ENCODE measurements around the gene TMC1. TPM values are rescaled to one million over a fixed set of nuclear protein-coding genes. Genes with fewer than 3 reads are reported as not detected.

TMC1 gene
- total and polyA plus RNA-seq, 2 of the 13 experiments (the other 11 are each of a cell fraction or from before 2014, with no cell fraction given) = 0.02 to 0.03 TPM

DNA sequence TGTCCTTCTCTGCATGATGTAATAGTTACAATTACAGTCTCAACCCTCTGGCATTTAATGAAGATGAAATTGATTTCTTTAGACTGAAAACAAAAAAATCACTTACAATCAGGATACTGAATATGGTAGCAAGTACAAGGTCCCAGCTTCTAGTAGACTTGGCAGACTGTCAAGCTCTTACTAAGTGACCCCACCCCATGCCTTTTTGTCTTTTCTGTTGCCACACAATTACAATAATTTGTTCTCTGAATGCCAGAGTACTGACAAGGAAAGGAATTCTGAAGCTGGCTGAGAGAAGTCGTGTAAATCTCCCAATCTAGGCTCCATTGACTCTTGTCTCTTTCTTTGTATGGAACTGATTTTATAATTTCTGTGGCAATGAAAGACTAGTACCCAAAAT lies 154.2 kb downstream of the TMC1 start:
- DNase-seq (ENCODE audit: low spot score) = no peak
- H2AFZ ChIP-seq (ENCODE audit: low read length) = no peak overlapping the region
- WGBS (ENCODE audit: low lambda C conversion rate) = 0% methylated on average over 1 of the region's 1 CpG

More for the DNA sequence above, 154.2 kb downstream of the TMC1 start:
- Histone ChIP-seq H3K4me1 (ENCODE audit: insufficient read depth, low read length) (no peaks in the 10 kb centered on the region), H3K4me3 (replicated peaks in 1 of 3; ENCODE audit: insufficient read depth in 1 of 3, low read depth in 2 of 3, low read length in 3 of 3) (no peak overlapping the region), H3K4me2 (ENCODE audit: low read depth, low read length) (no peak overlapping the region), H3K27me3 (ENCODE audit: control insufficient read depth in 1 of 2, insufficient read depth in 2 of 2, low read length in 2 of 2) (no peaks in the 10 kb centered on the region), H4K20me1 (ENCODE audit: insufficient read depth, low read length) (no peaks in the 10 kb centered on the region), H3K36me3 (replicated peaks in 1 of 2; ENCODE audit: control insufficient read depth in 1 of 2, insufficient read depth in 2 of 2, low read length in 2 of 2) (no peaks in the 10 kb centered on the region), H3K27ac (ENCODE audit: extremely low read length, insufficient read depth, low read length) (no peak overlapping the region), H3K9me3 (ENCODE audit: low read length) (no peaks in the 10 kb centered on the region), H3K79me2 (ENCODE audit: insufficient read depth, low read length) (no peaks in the 10 kb centered on the region), H3K9ac (ENCODE audit: insufficient read depth, low read depth, low read length) (no peak overlapping the region)
- in situ Hi-C loops (cut with HindIII; ENCODE audit: extremely low pct_ligation_motif_present, low pct_unique_long_range_greater_than_20kb) = no loop called here
- FAIRE-seq (no peak), ATAC-seq (no peak)
- POLR2A ChIA-PET = no interaction called here
- no TSS peak for BruUV-seq (replicated peaks)
- intact Hi-C loops (cut with micrococcal nuclease; ENCODE audit: unreplicated experiment) = no loop called here
- CTCF ChIA-PET (ENCODE audit: low intra/inter-chr PET ratio, low total read pairs) = no interaction called here
- no peak for TF ChIP-seq ZNF644 (CRISPR knock-in tag; IDR thresholded peaks at IDR 0.05; ENCODE audit: low read depth)
- no peak for TF ChIP-seq PLRG1 (conservative IDR thresholded peaks at IDR 0.05)
- no peak for TF ChIP-seq HNRNPK (IDR thresholded peaks at IDR 0.05; ENCODE audit: low read depth, low read length, poor library complexity, severe bottlenecking)
- TF ChIP-seq, protein P1, sequence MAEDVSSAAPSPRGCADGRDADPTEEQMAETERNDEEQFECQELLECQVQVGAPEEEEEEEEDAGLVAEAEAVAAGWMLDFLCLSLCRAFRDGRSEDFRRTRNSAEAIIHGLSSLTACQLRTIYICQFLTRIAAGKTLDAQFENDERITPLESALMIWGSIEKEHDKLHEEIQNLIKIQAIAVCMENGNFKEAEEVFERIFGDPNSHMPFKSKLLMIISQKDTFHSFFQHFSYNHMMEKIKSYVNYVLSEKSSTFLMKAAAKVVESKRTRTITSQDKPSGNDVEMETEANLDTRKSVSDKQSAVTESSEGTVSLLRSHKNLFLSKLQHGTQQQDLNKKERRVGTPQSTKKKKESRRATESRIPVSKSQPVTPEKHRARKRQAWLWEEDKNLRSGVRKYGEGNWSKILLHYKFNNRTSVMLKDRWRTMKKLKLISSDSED (CRISPR knock-in tag; IDR thresholded peaks at IDR 0.05) = no peak
- no peak for TF ChIP-seq ZNF501 (CRISPR knock-in tag; IDR thresholded peaks at IDR 0.05)
- no peak for TF ChIP-seq MXD4 (CRISPR knock-in tag; IDR thresholded peaks at IDR 0.05)
- no peak for TF ChIP-seq NFE2L2 (IDR thresholded peaks at IDR 0.05; ENCODE audit: low read length)
- TF ChIP-seq, protein P2, sequence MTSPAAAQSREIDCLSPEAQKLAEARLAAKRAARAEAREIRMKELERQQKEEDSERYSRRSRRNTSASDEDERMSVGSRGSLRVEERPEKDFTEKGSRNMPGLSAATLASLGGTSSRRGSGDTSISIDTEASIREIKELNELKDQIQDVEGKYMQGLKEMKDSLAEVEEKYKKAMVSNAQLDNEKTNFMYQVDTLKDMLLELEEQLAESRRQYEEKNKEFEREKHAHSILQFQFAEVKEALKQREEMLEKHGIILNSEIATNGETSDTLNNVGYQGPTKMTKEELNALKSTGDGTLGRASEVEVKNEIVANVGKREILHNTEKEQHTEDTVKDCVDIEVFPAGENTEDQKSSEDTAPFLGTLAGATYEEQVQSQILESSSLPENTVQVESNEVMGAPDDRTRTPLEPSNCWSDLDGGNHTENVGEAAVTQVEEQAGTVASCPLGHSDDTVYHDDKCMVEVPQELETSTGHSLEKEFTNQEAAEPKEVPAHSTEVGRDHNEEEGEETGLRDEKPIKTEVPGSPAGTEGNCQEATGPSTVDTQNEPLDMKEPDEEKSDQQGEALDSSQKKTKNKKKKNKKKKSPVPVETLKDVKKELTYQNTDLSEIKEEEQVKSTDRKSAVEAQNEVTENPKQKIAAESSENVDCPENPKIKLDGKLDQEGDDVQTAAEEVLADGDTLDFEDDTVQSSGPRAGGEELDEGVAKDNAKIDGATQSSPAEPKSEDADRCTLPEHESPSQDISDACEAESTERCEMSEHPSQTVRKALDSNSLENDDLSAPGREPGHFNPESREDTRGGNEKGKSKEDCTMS (CRISPR knock-in tag; conservative IDR thresholded peaks at IDR 0.05) = no peak
- no peak for TF ChIP-seq THYN1 (CRISPR knock-in tag; IDR thresholded peaks at IDR 0.05; ENCODE audit: borderline replicate concordance, low read depth)
- TF ChIP-seq ZNF20 (CRISPR knock-in tag; IDR thresholded peaks at IDR 0.05) = no peak
- TF ChIP-seq, protein P3, sequence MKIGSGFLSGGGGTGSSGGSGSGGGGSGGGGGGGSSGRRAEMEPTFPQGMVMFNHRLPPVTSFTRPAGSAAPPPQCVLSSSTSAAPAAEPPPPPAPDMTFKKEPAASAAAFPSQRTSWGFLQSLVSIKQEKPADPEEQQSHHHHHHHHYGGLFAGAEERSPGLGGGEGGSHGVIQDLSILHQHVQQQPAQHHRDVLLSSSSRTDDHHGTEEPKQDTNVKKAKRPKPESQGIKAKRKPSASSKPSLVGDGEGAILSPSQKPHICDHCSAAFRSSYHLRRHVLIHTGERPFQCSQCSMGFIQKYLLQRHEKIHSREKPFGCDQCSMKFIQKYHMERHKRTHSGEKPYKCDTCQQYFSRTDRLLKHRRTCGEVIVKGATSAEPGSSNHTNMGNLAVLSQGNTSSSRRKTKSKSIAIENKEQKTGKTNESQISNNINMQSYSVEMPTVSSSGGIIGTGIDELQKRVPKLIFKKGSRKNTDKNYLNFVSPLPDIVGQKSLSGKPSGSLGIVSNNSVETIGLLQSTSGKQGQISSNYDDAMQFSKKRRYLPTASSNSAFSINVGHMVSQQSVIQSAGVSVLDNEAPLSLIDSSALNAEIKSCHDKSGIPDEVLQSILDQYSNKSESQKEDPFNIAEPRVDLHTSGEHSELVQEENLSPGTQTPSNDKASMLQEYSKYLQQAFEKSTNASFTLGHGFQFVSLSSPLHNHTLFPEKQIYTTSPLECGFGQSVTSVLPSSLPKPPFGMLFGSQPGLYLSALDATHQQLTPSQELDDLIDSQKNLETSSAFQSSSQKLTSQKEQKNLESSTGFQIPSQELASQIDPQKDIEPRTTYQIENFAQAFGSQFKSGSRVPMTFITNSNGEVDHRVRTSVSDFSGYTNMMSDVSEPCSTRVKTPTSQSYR (CRISPR knock-in tag; IDR thresholded peaks at IDR 0.05; ENCODE audit: borderline replicate concordance) = no peak

Measured in HepG2 (cell line).